HT-29 (cell line): ENCODE results near the gene RAB26. TPM values are rescaled to one million over a fixed set of nuclear protein-coding genes. Genes with fewer than 3 reads are reported as not detected.
"Not testable (repeated sequence)": the region's sequence is repeated elsewhere in the genome, so short reads cannot be mapped to it uniquely, and the experiment has no call there.

ENCODE experiments used
- DNase-seq: peaks from one replicate; pipeline ENCODE4 v3.0.0-alpha.2; 2015; ENCODE audit warnings: low spot score
- total RNA-seq: library from RNA; depleted of rRNA; stranded (reverse); fragments of >200 nt; shearing (Covaris generic); gene quantifications from 2 replicates; pipeline ENCODE4 v1.2.3, GENCODE V29; 2014; rRNA removed

Gene RAB26
- 13.4 and 24.9 TPM in 2 replicates for total RNA-seq

- peak; percentile 94 for DNase-seq
These were observed at the start of gene RAB26 for GRCh38 chr16:2147981-2148671. Gene RAB26 (plus strand): TSS chr16:2148625. CDS start chr16:2148784, 159 bp downstream.

GRCh38 chr16:2101581-2101980, 46.8 kb upstream of the RAB26 start:
- DNase-seq = not testable (repeated sequence)

- DNase-seq = no peak
These were observed 46.0 kb upstream of the RAB26 start for GRCh38 chr16:2102471-2102870.

- not testable (repeated sequence) for DNase-seq
These were observed 44.0 kb upstream of the RAB26 start for GRCh38 chr16:2104464-2104863.

GRCh38 chr16:2105291-2105690, 43.1 kb upstream of the RAB26 start:
- DNase-seq = not testable (repeated sequence)

- not testable (repeated sequence) for DNase-seq
These were observed 42.7 kb upstream of the RAB26 start for GRCh38 chr16:2105769-2106168.

- not testable (repeated sequence) for DNase-seq
These were observed 42.2 kb upstream of the RAB26 start for GRCh38 chr16:2106211-2106610.

- not testable (repeated sequence) for DNase-seq
These were observed 41.2 kb upstream of the RAB26 start for GRCh38 chr16:2107121-2107790.

GRCh38 chr16:2107791-2108125, 40.7 kb upstream of the RAB26 start:
- not testable (repeated sequence) for DNase-seq

GRCh38 chr16:2108446-2109270, 39.8 kb upstream of the RAB26 start:
- DNase-seq = not testable (repeated sequence)

- not testable (repeated sequence) for DNase-seq
These were observed 39.2 kb upstream of the RAB26 start for GRCh38 chr16:2109271-2109580.

- DNase-seq = not testable (repeated sequence)
These were observed 38.6 kb upstream of the RAB26 start for GRCh38 chr16:2109872-2110271.

GRCh38 chr16:2110332-2111008, 38.0 kb upstream of the RAB26 start:
- not testable (repeated sequence) for DNase-seq

GRCh38 chr16:2111009-2111353, 37.4 kb upstream of the RAB26 start:
- DNase-seq = not testable (repeated sequence)

GRCh38 chr16:2111412-2112335, 36.8 kb upstream of the RAB26 start:
- DNase-seq = not testable (repeated sequence)

- DNase-seq = not testable (repeated sequence)
These were observed 35.8 kb upstream of the RAB26 start for GRCh38 chr16:2112539-2113106.

- not testable (repeated sequence) for DNase-seq
These were observed 34.2 kb upstream of the RAB26 start for GRCh38 chr16:2114225-2114624.

- DNase-seq = not testable (repeated sequence)
These were observed 33.4 kb upstream of the RAB26 start for GRCh38 chr16:2114885-2115590.

- no peak for DNase-seq
These were observed 32.8 kb upstream of the RAB26 start for GRCh38 chr16:2115591-2115973.

GRCh38 chr16:2116428-2116827, 32.0 kb upstream of the RAB26 start:
- DNase-seq = not testable (repeated sequence)
